Measurements from ENCODE around the gene KLHL17.

Gene KLHL17

GRCh38 chr1:936348-937264 lies 23.8 kb upstream of the KLHL17 start:
- TF ChIP-seq CTCF (IDR thresholded peaks at IDR 0.05) = no peak

DNA sequence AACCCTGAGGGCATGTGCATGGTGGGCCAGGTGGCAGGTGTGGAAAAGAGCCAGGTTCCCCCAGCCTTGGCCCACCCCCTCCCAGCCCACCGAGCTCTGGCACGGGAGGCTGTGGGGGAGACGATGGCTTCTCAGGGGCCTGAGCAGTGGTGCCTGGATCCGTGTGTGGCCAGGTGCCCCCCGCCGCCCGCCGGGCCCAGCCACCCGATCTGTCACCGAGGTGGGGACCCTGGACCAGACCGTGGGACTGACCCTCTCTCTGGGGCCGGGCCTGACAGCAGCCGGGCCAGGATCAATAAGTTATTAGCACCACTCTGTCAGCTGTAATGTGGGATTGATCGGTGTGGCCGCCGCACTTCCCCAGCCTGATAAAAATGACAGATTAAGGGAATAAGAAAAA lies 22.9 kb upstream of the KLHL17 start:
- TF ChIP-seq CTCF (IDR thresholded peaks at IDR 0.05) = no peak

- TF ChIP-seq CTCF (IDR thresholded peaks at IDR 0.05) = peak; percentile 39
These were observed 22.2 kb upstream of the KLHL17 start for GRCh38 chr1:938088-938683.

- TF ChIP-seq CTCF (IDR thresholded peaks at IDR 0.05) = no peak
These were observed 21.5 kb upstream of the KLHL17 start for GRCh38 chr1:938711-939489.

DNA sequence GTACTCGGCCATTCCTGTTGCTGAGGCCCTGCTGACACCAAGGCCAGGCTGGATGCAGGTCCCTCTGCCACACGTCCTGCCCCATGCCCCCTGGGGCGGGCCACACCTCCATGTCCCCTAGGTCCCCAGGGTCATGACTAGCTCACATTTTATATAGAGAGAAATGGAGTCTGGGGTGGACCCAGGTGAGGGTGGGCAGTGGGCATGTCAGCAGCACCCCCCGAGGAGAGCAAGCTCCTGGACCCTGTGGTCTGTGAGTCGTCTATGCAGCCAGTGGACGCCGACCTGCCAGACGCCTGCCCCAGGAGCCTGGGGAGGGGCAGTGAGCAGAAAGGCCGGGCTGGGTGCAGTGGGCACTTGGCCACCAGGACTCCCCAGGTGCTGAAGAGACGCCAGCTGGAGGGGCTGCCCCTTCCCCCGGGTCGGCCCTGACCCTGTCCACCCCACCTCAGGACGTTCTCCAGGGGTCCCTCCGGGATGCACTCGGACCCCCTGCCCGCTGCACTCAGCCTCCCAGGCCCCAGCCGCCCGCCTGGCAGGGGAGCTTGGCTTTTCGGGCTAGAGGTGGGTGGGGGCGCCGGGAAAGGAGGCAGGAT lies 20.8 kb upstream of the KLHL17 start:
- TF ChIP-seq CTCF (IDR thresholded peaks at IDR 0.05) = no peak

DNA sequence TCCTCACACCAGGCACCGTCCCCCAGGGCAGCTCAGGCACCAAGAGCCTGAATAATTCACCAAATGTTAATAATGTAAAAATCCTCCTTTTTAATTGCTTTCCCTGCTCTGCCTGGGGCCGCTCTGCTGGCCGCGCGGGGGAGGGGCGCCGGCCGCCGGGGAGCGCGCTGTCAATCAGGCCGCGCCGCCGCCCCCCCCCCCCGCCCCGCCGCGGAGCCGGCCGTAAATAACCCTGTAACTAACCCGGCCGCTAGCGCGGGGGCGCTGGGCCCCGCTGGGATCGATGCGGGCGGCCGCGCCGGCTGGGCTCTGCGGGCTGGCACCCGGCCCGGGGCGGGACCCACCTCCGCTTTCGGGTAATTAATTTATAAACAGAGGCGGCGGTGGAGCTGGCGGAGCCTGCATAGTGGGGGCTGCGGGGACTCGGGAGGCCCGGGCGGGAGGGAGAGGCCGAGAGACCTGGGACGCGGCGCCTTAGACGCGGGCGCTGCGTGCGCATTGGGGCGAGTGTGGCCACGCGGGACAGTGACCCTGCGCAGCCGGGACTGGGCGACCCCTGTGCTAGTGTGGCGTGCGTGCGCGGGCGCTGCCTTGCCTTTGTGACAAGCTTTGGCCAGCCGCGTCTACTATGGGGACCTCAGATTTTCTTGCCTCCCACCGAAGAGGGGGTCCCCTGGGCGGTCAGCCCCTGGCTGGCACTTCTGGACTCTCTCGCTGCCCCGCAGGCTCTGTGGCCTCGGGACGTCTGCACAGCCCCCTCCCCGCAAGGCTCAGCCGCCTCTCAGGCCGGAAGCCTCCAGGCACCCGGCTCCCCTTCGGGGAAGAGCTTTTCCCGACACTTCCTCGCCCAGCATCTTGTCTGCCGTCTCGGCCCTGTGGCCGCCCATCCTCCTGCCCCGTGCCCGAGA lies 20.0 kb upstream of the KLHL17 start:
- no peak for TF ChIP-seq CTCF (IDR thresholded peaks at IDR 0.05)

All from LNCAP (cell line).